Smooth muscle cell of the brain vasculature (primary cell): Measurements from ENCODE around the gene TMEM229B.
A peak's percentile ranks its signal among the peaks of the same experiment; 100 is the strongest.

Experiments used
- DNase-seq: peaks from one replicate; pipeline ENCODE4 v3.0.0-alpha.2; 2012; ENCODE audit warnings: low read depth, low spot score

Gene TMEM229B

DNA sequence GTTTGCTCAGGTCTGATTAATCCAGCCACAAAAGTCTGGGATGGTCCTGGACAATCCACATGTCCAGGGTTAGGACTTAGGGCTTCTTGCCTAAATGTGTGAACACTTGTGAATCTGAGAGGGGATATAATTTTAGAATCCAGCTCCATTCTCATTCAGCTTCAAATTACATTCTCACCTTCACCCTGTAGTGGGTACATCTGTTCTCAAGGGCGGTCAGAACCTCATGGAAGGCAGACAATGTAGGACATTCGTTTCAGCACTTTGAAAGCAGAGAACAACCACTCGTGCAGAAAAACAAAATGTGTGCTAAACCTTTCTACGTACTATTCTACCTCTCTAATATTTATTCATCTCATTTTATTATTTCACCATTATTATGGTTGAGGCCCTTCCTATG, 1.2 kb downstream of the TMEM229B start:
- DNase-seq = no peak

- DNase-seq = no peak
These were observed 1.6 kb downstream of the TMEM229B start for GRCh38 chr14:67486890-67487289.

DNA sequence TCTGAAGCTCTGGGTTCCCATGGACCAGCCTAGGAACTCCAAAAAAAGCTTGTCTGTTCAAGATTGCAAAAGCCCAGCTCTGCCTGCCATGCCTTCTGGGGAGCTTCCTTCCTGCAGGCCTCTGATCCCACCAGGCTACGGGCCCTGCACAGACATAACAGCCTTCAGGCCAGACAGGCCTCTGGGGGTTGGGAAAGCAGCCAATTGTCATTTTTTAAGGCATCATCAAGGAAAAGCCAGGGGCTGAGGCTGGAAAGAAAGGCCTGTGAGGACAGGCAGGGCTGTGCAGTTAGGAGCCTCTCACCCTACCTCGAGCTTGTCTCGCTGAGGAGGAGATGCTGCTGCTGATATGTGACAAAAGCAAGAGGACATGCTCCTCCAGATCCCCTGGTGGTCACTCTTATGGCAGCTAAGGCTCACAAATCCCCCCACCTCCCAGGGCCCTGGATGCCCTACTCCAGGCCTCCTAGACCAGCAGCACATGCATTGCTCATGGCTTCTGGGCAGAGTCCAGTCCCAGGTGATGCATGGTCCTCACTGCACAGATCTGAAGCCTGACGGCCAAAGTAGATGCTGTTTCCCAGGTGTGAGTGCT, 2.9 kb downstream of the TMEM229B start:
- DNase-seq = peak; percentile 17

DNA sequence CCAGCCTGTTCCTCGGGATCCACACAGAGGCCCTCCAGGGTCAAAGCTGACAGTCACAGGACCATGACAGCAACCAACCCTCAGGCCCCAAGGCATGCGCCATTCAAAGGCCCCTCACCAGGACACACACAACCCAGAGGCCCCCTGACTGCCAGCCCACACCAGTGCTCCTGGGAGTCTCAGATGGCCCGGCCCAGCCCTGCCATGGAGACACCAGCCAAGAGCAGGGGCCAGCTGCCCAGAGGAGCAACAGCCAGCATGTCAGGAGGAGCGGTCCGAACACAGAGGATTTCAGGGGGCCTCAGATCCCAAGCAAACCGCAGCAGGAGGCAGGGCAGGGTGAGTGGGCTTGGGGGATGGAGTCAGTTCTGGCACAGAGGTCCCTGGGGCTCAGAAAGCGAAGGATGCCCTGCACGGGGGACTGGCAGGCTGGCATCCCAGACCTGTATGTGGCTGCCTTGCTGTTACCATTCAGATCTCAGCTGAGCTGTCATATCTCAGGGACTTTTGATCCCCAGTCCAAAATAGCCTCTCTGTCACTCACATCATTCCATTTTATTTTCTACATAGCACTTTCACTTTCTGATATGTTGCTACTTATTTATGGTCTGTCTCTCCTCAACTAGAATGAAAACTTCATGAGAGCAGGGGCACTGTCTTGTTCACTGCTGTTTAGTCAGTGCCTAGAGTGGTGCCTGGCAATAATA, 4.8 kb downstream of the TMEM229B start:
- no peak for DNase-seq

- no peak for DNase-seq
These were observed 6.0 kb downstream of the TMEM229B start for GRCh38 chr14:67482231-67483164.

- no peak for DNase-seq
These were observed 8.5 kb downstream of the TMEM229B start for GRCh38 chr14:67480011-67480410.

- DNase-seq = no peak
These were observed 9.8 kb downstream of the TMEM229B start for GRCh38 chr14:67478800-67479084.

DNA sequence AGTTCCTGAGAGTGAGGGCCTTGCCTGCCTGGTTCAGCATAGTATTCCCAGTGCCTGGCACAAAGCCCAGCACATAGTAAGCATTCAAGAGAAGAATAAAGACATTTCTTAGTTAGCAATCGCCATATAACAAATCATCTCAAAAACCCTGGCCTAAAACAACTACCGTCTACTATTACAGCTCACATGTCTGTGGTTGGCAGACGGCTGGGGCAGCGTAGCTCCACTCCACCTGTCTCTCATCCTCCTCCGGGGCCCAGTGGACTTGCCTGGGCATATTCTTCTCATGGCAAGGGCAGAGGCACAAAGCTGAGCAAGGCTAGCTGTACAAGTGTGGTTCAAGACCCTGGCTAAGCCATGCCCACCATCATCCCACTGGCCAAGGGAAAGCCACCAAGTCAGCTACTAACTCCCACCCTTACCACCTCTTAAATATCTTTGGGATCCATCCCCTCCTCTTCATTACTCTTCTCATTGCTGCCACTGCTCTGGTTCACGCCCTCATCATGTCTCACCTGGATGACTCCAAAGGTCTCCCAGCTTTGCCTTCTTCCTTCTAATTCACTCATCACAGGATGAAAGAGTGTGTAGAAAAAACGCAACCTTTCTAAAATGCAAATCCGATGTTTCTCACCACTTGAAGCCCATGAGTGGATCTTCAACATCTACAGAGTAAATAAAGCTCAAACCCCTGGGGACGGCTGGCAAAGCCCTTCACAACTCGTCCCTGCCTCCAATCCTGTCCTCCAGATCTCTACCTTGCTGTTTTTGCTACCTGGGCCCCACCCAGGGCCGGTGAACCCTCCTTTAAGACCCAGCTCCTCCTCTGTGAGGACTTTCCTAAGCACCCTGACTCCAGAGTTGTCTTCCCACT, 10.4 kb downstream of the TMEM229B start:
- no peak for DNase-seq

DNA sequence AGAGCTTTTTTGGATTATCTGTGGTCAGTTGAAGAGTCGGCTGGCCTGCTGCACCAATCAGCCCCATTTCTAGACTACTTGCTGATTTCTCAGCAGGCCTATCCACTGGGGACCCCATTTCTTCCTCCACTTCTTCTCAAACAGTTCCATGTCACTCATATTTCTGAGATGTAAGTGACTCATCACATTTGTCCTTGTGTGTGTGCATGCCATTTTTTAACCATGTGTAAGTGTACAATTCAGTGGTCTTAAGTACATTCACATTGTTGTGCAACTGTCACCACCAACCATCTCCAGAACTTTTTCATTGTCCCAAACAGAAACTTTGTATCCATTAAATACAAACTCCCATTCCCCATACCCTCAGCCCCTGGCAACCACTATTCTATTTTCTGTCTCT, 14.2 kb downstream of the TMEM229B start:
- DNase-seq = no peak

DNA sequence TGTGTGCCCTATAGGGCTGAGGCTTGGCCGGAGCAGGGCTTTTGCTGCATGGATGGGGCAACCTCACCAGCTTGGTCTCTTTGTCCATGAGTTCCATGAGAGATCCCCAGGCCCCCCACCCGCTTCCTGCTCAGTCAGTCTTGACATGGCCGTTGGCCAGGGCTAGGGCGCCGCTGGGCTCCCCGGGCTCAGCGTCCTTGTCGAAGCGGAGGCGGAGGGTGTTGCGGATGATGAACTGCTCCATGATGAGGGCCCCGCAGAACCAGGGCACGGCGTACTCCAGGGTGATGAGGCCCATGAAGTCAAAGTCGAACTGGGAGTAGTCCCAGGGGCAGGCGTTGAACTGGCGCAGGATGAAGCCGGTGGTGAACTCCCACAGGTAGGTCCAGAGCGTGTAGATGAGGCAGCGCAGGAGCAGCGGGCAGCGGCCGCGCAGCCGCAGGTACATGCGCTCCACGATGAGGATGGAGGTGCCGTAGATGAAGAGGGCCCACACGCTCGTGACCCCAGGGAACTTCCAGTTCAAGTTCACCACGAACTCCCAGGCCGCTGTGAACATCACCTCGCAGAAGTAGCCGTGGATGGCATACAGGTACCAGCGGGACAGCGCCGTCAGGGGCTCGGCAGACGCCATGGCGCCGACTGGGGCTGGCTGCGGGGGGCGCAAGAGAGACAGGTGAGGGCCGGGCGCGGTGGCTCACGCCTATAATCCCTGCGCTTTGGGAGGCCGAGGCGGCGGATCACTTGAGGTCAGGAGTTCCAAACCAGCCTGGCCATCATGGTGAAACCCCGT, 15.0 kb downstream of the TMEM229B start:
- DNase-seq = no peak

- DNase-seq = no peak
These were observed 15.8 kb downstream of the TMEM229B start for GRCh38 chr14:67472726-67473125.

- no peak for DNase-seq
These were observed 18.6 kb downstream of the TMEM229B start for GRCh38 chr14:67469954-67470353.

- DNase-seq = no peak
These were observed 20.2 kb downstream of the TMEM229B start for GRCh38 chr14:67468378-67468730.

- DNase-seq = no peak
These were observed 21.4 kb downstream of the TMEM229B start for GRCh38 chr14:67467134-67467533.

DNA sequence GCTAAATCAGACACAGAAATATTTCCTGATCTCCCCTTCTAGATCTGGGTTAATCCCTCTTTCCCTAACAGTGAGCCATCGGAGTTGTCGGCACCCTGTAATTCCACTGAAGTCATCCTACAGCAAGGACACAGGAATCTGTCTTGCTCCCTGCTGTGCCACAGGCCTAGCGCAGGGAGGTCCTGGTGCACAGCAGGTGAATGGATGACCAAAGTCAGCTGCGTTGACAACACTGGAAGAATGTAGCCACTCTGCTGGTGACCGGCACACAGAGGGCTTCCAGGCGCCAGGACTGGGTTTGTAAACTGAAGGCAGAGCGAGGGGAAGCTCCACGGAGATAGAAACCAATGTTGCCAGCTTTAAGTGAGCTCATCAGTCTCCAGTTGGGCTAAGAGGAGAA, 23.6 kb downstream of the TMEM229B start:
- DNase-seq = no peak

DNA sequence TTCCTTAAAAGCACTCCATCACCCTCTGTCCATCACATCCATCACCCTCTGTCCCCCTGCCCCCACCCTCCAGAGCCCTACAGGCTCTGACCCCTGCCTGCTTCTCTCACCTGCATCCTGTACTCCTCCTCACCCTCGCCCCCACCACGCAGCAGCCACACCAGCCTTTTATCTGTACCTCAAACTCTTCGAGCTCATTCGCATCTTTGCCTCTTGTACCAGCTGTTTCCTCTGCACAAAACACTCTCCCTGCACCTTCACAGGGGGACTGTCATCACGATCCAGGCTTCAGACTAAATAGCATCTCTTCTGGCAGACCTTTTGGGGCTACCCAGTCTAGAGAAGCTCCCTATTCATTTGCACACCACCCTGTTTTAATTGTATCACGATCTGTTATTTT, 24.1 kb downstream of the TMEM229B start:
- DNase-seq = no peak

DNA sequence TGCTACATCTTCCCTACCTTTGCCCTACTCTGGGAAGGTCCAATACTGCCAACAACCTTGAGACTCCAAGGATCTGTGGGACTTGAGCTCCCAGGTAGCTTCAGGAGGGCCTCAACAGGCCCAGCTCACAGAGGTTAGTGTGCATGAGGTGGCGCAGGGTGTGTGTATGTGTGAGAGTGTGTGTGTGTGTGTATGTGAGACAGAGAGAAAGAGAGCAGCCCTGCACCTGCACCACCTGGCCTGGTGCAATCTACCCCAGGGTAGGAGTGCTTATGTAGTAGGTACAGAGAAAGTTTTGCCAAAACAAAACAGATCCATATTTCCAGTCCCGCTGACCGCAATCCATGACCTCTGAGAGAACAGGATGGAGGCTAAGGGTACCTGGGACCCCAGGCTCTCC, 24.6 kb downstream of the TMEM229B start:
- no peak for DNase-seq

DNA sequence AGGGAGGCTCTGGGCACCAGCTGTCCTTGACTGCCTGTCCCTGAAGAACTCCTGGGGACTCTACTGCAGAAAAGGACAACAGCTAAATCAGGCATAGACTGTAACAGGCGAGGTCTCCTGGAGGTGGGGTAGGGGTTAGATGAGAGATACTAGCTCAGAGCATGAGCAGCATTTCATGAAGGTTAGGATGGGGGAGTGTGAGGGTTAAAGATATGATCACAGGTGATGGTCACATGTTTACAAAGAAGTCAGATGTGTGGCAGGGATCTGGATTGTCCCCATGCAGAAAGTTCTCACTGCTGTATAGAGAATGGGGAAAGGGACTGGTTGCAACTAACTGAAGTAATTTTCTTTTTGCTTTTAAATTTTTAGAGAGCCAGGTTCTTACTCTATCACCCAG, 26.5 kb downstream of the TMEM229B start:
- no peak for DNase-seq

- DNase-seq = no peak
These were observed 27.1 kb downstream of the TMEM229B start for GRCh38 chr14:67461341-67461985.

GRCh38 chr14:67459336-67459735, 29.2 kb downstream of the TMEM229B start:
- no peak for DNase-seq

GRCh38 chr14:67457782-67458181, 30.7 kb downstream of the TMEM229B start:
- DNase-seq = no peak
